RWPE1 (cell line): ENCODE measurements around the gene PADI2.

Experiments
- CTCF ChIA-PET: fragments of 350-600 bp; sonication (Branson Sonifier 250); formaldehyde crosslinking; extraction: SDS; loops from one replicate; lab custom pipeline; 2021; lab: Yijun Ruan, JAX
- POLR2A ChIA-PET: fragments of 400-600 bp; formaldehyde crosslinking; extraction: SDS; loops from one replicate; lab custom pipeline; 2020; ENCODE audit warnings: antibody characterized with exemption; ENCODE audit not compliant: low non-redundant PET; lab: Yijun Ruan, JAX
- DNase-seq: peaks from one replicate; pipeline ENCODE4 v3.0.0; 2012; ENCODE audit warnings: low spot score
- H3K27ac ChIP-seq: fragments of 450-650 bp; 2 replicates; pipeline ENCODE4 v1.5.1; 2017
- TF ChIP-seq, protein P1 (sequence below): fragments of 450-650 bp; conservative IDR thresholded peaks from 2 replicates; pipeline ENCODE4 v1.5.1; 2017; ENCODE audit warnings: low read depth, mild to moderate bottlenecking

PADI2 gene

DNA sequence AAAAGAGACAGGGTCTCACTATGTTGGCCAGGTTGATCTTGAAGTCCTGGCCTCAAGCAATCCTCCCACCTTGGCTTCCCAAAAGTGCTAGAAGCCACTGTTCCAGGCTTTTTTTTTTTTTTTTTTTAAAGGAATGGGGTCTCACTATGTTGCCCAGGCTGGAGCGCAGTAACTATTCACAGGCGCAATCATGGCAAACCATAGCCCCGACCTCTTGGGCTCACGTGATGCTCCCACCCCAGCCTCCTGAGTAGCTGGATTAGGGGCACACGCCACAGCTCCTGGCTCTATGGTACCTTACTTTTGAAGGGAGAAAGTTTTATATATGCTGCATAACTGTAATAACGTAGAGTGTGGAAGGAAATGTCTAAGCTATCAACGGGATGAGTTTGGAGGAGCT lies 101.8 kb downstream of the PADI2 start:
- POLR2A ChIA-PET: no interaction called here
- CTCF ChIA-PET: no interaction called here

More for the DNA sequence above, 101.8 kb downstream of the PADI2 start:
- peak overlapping the region; percentile 43 for H3K27ac ChIP-seq
- no peak for DNase-seq
- TF ChIP-seq, protein P1, sequence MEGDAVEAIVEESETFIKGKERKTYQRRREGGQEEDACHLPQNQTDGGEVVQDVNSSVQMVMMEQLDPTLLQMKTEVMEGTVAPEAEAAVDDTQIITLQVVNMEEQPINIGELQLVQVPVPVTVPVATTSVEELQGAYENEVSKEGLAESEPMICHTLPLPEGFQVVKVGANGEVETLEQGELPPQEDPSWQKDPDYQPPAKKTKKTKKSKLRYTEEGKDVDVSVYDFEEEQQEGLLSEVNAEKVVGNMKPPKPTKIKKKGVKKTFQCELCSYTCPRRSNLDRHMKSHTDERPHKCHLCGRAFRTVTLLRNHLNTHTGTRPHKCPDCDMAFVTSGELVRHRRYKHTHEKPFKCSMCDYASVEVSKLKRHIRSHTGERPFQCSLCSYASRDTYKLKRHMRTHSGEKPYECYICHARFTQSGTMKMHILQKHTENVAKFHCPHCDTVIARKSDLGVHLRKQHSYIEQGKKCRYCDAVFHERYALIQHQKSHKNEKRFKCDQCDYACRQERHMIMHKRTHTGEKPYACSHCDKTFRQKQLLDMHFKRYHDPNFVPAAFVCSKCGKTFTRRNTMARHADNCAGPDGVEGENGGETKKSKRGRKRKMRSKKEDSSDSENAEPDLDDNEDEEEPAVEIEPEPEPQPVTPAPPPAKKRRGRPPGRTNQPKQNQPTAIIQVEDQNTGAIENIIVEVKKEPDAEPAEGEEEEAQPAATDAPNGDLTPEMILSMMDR: no peak
